Measurements from ENCODE around the gene AANAT. TPM values are rescaled to one million over a fixed set of nuclear protein-coding genes. Genes with fewer than 3 reads are reported as not detected.
A peak's percentile ranks its signal among the peaks of the same experiment; 100 is the strongest.

AANAT gene
- total RNA-seq, 2 donors from 2014 or later = not detected

GRCh38 chr17:76440751-76441362 is 26.5 kb upstream of the AANAT start:
- DNase-seq (no peak), ATAC-seq (no peak)

DNA sequence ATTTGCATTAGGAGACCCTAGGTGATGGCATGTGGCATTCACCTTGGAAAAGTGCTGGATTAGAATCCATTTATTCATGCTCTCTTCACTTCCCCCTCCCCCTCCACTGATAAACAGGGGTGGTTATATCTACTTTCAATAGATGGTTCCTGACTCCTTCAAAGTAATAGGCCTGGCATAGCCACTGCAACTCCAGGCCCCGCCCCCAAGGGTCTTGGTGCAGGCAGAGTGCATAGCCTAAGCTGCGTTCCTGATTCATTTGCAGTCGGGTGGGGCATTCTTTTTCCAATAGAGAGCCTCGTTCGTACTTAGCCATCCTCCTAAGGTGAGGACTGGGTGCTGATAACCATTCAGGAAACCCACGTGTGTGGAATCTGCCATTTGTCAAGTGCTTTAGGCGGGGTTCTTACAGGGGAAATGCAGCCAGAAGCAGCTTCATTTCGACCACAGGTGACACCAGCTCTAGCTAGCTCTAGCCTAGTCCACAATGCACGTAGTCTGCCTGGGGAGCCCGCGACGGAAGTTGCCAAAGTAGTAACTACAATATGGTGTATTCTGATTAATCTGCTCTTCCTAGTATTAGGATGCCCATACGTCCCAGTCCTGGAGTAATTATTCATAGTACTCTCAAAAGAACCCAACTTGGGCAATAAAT is 25.6 kb upstream of the AANAT start:
- intact Hi-C loops (cut with DNase I) = no loop called here
- DNase-seq (no peak), ATAC-seq (no peak)

More at GRCh38 chr17:76440751-76441362, 26.5 kb upstream of the AANAT start:
- intact Hi-C loops (cut with DNase I) = no loop called here

DNA sequence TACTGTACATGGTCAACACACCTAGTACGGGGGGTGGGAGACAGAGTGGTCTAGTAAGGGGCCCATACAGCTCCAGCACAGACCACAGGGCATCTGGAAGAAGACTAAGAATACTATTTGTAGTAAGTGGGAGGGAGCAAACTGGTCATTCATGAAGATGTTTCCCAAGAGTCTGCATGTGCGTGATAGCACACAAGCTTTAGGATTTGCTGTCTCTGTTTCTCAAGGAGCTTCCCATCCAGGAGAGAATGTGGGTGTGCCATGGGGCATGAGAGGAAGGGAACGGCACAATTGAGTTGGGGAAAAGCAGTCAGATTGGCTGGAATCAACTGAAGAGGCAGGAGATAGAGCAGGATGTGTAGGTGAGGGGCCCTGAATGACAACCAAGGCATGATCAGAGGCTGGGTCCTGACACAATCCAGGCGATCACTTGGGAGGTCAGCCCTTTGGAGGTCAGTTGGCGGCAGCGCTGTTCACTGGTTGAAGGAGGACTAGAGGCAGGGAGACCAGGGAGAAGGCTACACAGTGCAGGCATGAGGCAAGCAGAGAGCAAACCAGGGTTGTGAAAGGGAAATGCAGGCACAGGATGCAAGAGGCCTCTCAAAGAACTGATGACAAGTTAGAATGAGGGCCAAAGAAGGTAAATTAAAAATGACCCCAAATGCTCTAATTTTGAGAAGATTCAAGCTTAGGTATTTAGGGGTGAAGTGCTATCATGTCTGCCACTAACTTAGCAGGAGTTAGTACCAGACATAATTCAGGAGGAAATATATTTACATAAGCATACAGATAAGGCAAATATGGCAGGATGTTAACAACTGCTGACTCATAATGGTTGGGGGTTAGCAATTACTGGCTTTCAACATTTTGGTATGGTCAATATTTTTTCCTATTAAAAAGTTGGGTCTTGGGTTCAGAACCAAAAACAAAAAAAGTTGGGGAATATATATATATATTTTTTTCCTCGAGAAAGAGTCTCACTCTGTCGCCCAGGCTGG is 24.8 kb upstream of the AANAT start:
- intact Hi-C loops (cut with DNase I) = no loop called here
- DNase-seq (no peak), ATAC-seq (no peak)

GRCh38 chr17:76444518-76445311 is 22.7 kb upstream of the AANAT start:
- DNase-seq (no peak), ATAC-seq (no peak)
- intact Hi-C loops (cut with DNase I) = loop anchor here in 1 of 2 donors (5.0 kb wide), 1 partner anchor 32 kb away; no protein-coding TSS in a partner anchor

DNA sequence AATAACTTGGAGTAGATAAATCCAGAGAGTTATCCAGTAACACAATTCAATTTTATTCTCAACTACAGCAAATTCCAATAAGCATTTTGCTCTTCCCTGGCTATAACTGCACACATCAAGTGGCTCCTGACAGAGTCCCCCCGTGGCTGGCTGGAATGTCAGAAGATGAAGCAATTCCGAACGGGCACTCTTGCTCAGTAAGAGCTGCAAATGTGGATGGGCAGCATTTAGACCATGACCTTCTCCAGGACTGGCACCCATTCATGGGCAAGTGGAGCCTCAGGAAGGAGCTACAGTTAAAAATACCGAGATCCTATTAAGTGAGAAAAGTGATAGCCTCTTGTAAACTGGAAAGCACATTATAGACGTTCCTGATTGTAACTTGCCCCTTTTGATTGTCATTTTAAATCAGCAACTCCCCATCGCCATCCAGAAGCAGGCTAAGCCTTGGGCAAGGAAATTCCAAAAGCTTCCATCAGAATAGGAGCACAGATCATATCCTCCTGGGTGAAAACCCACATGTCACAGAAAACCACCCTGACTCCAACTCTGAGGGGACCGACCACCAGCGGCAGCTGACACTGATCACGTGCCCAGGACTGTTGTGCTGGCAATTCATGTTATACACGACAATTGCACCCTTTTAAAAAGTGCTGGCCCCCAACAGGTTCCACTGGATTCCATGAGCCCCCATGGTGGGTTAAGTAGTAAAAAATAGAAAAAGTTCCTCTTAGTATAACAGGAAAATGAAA is 21.5 kb upstream of the AANAT start:
- ATAC-seq = peak; percentile 29 to 34
- intact Hi-C loops (cut with DNase I) = loop anchor here in 1 of 2 donors (5.0 kb wide), 1 partner anchor 34 kb away; no protein-coding TSS in a partner anchor
- no peak for DNase-seq

- peak in 1 of 2 donors; percentile 78 for ATAC-seq
- intact Hi-C loops (cut with DNase I) = loop anchor here in 1 of 2 donors (5.0 kb wide), 1 partner anchor 34 kb away; no protein-coding TSS in a partner anchor
- DNase-seq = no peak
These were observed 20.8 kb upstream of the AANAT start for GRCh38 chr17:76446449-76447231.

DNA sequence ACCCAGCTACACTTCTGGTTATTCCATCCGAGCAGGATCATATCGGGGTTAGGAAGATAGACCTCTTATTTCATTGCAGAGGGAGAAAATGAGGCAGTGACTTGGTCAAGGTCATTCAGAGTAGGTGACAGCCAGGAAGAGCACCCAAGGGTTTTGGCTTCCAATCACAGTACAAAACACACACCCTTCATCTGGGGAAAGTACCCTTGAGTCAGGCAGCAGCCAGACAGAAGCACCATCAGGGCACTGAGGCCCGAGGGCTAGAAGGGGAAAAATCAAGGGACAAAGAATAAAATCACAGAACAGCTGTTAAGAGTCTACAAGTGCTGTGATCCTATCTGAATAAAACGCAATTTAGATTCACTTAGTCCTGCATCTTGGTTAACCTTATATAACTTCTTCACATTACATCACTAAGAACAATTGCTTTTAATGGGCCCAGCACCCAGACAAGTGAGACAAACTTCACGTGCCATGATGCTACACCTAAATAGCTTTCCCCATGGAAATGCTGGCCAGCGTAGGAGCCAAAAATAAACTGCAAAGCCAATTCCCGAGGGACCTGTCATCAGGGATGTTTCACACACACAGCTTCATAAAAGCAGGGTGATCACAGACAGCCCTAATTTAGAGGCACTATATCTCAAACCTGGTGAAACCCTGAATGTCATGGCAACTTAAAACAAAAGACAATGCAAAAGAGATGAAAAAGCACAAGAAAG is 19.3 kb upstream of the AANAT start:
- DNase-seq (no peak), ATAC-seq (peak; percentile 3 to 17)
- intact Hi-C loops (cut with DNase I) = loop anchor here in 1 of 2 donors (5.0 kb wide), 1 partner anchor 36 kb away; no protein-coding TSS in a partner anchor

GRCh38 chr17:76449126-76449525 is 18.3 kb upstream of the AANAT start:
- intact Hi-C loops (cut with DNase I) = loop anchor here in 1 of 2 donors (5.0 kb wide), 1 partner anchor 37 kb away; no protein-coding TSS in a partner anchor
- ATAC-seq = no peak
- DNase-seq = no peak

GRCh38 chr17:76451506-76451905 is 15.9 kb upstream of the AANAT start:
- ATAC-seq (no peak), DNase-seq (no peak)
- intact Hi-C loops (cut with DNase I) = no loop called here

DNA sequence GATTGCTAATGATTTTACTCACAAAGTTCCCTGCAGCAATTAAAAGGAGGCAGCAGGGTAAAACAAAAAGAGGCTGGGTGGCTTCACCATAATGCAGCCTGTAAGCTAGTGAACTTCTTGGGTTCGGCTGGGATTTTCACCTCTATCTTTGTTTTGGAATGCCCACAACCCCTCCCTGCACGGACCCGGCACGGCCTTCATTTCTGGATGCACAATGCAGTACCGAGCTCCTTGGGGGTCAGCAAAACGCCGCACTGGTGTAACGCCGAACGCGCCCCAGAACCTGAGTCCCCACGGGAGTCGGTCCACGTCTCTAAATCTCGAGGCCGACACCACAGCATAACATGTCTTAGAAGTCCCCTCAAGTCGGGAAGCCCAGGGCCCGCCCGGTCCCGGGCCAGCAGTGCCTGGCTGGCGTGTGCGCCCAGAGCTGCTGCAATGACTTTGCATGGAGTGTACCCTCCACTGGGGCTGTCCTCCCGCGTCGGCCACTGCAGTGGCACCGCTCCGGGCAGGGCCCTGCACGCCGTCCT is 15.2 kb upstream of the AANAT start:
- no peak for DNase-seq
- ATAC-seq = peak; percentile 64 to 65
- intact Hi-C loops (cut with DNase I) = no loop called here

DNA sequence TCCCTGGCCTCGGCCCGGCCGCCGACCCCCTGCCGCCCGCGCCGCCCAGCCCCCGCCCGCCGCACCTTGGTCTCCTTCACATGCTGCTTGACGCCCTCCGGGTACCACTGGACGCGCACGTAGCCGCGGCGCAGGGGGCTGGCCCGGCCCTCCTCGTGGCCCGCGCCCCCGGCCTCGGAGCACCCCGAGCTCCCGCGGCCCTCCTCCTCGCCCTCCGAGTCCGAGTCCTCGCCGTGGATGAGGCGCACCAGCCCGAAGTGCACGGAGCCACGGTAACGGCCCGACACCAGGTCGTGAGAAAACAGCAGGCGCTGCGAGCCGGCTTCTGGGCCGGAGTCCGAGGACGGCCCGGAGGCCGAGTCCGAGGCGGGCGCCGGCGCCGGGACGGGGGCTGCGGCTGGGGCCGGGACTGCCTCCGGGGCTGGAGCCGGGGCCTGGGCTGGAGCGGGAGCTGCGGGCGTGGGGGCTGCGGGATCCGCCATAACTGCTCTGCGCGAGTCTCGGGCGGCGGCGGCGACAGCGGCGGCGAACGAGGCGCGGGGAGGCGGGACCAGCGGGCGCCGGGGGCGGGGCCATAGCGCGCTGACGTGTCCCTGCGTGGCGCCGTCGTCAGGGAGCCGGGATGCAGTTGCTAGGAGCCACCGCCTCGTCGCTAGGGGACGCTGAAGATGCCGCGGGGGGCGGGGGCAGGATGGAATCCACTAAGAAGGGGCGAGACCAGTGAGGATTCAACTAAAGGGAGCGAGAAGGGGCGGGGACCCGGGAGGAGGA is 14.6 kb upstream of the AANAT start, which contains the start of gene UBE2O:
TSS of gene UBE2O (minus strand) at position 493 of the 771 bp plus-strand sequence. CDS start at position 482, 11 bp downstream.
- ATAC-seq (peak; percentile 97), DNase-seq (peak; percentile 92)
- intact Hi-C loops (cut with DNase I) = no loop called here

DNA sequence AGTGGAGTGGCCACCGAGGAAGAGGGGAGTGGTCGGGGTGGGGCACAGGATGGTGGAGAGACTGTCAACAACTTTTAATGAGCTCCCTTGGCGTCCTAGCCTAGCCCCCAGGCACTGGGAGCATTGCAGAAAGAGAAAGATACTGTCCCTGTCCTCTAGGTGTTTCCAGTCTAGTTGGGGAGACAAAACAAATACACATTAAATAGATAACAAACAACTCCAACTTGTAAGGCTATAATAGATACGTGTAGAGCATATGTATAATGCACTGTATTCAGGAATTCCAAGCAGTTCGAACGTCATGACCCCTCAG is 14.0 kb upstream of the AANAT start:
- intact Hi-C loops (cut with DNase I) = no loop called here
- DNase-seq = no peak

GRCh38 chr17:76458580-76459490 is 8.6 kb upstream of the AANAT start:
- intact Hi-C loops (cut with DNase I) = loop anchor here (2.0 to 5.0 kb wide), 2 partner anchors 47 to 50 kb away; no protein-coding TSS in a partner anchor
- ATAC-seq = peak; percentile 71 to 90
- peak; percentile 56 for DNase-seq

More for the DNA sequence above, 14.0 kb upstream of the AANAT start:
- ATAC-seq = no peak

DNA sequence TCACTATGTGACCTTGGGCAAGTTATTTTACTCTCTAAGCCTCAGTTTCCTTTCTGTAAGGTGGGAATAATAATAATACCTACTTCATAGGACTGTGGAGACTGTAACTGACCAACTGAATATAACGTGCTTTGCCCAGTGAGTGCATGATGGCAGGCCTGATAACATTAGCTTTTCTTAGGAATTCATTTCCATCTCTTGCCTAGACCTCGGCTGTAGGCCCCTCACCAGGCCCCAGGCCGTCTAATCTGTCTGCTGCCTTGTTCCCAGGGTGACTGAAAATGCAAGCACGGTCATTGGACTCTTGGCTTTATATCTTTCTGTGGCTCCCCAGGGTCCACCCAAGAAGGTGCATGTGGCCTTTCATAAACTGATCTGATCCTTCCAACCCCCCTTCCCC is 7.7 kb upstream of the AANAT start:
- no peak for ATAC-seq
- no peak for DNase-seq
- intact Hi-C loops (cut with DNase I) = loop anchor here (2.0 to 5.0 kb wide), 2 partner anchors 47 to 51 kb away; no protein-coding TSS in a partner anchor
